ENCODE measurements around the gene PRR36. TPM values are rescaled to one million over a fixed set of nuclear protein-coding genes. Genes with fewer than 3 reads are reported as not detected.

The PRR36 gene
- total and polyA plus RNA-seq, 10 donors: 0.02 to 0.43 (median 0.09) TPM; not detected in 3

GRCh38 chr19:7877249-7877836 is 3.2 kb upstream of the PRR36 start:
- WGBS, 5 donors: 88 to 93% (median 92%) methylated on average over 6 of the region's 6 CpGs
- Histone ChIP-seq H3K36me3 (no peaks in the 10 kb centered on the region), H3K27me3 (replicated peaks in 1 of 7) (peaks cover 2 to 48% (median 31%) of the 10 kb centered on the region in 7 donors), H3K27ac (no peak overlapping the region), H3K9me3 (peaks cover 0 to 4% (median 0%) of the 10 kb centered on the region in 8 donors), H3K4me3 (no peak overlapping the region), H3K4me1 (peaks cover 2 to 28% (median 21%) of the 10 kb centered on the region in 6 donors)
- intact Hi-C loops (cut with DNase I; ENCODE audit: low total_unique reads): no loop called here
- TF ChIP-seq POLR2AphosphoS5 (IDR thresholded peaks at IDR 0.05): no peak
- no peak for TF ChIP-seq CTCF (IDR thresholded peaks at IDR 0.05 in 8 of 11, conservative IDR thresholded peaks at IDR 0.05 in 3 of 11)
- no peak for TF ChIP-seq POLR2A (IDR thresholded peaks at IDR 0.05)
- no peak for DNase-seq

GRCh38 chr19:7874897-7875273 is 695 bp upstream of the PRR36 start:
- H3K27ac ChIP-seq: no peak overlapping the region
- no peaks in the 10 kb centered on the region for H3K36me3 ChIP-seq
- DNase-seq: no peak
- peaks cover 2 to 62% (median 38%) of the 10 kb centered on the region in 7 donors for H3K27me3 ChIP-seq (replicated peaks in 1 of 7)
- 23 to 43% (median 30%) methylated on average over 10 to 12 of the region's 12 CpGs for WGBS, 5 donors
- H3K4me1 ChIP-seq: peaks cover 2 to 47% (median 40%) of the 10 kb centered on the region in 6 donors
- H3K4me3 ChIP-seq: peak overlapping the region in 1 of 8 donors; percentile 66
- peaks cover 0 to 3% (median 0%) of the 10 kb centered on the region in 8 donors for H3K9me3 ChIP-seq
- intact Hi-C loops (cut with DNase I; ENCODE audit: low total_unique reads): no loop called here
- no peak for TF ChIP-seq POLR2A (IDR thresholded peaks at IDR 0.05)
- TF ChIP-seq CTCF (IDR thresholded peaks at IDR 0.05 in 8 of 11, conservative IDR thresholded peaks at IDR 0.05 in 3 of 11): no peak
- no peak for TF ChIP-seq POLR2AphosphoS5 (IDR thresholded peaks at IDR 0.05)

DNA sequence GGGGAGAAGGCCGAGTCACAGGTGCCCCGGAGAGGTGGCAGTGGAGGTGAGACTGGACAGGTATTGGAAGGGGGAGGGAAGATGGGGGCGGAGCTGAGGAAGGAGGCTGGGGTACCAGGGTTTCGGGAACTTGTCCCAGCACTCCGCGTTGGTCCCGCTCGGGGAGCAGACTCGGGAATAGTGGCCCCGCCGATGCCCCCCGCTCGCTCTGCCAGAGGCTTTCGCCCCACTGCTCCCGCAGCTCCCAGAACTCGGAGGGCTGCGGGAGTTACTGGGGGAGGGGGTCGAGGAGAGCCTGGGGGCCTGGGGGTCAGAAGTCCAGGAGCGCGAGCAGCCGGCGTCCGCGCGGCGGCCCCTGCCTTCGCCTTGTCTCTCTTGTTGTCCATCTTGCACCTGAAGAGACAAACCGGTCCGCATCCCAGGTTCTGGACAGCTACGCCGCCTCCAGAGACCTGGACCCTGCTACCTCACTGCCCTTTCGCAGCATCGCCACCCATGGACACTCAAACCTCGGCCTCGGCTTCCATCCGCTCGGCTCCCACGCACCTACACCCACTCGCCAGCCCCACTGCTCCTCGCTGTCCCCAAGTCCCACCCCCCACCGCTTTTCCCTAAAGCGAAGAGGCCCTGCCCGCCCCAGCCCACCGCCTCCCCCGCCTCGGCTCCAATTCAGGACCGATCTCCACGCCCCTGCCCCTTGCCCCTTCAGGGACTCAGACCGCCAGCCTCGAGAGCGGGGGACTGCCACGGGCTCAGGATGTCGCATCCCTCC is 700 bp downstream of the PRR36 start:
- WGBS, 5 donors: 17 to 26% (median 18%) methylated on average over 31 to 53 of the region's 53 CpGs
- H3K27me3 ChIP-seq (replicated peaks in 1 of 7): peaks cover 2 to 75% (median 38%) of the 10 kb centered on the region in 7 donors
- DNase-seq: no peak

More for the DNA sequence above, 700 bp downstream of the PRR36 start:
- peaks cover 8 to 61% (median 53%) of the 10 kb centered on the region in 6 donors for H3K4me1 ChIP-seq
- peak overlapping the region in 4 of 8 donors; percentile 22 to 66 (median 31) for H3K4me3 ChIP-seq
- no peak overlapping the region for H3K27ac ChIP-seq
- intact Hi-C loops (cut with DNase I; ENCODE audit: low total_unique reads): no loop called here
- H3K36me3 ChIP-seq: no peaks in the 10 kb centered on the region
- TF ChIP-seq POLR2AphosphoS5 (IDR thresholded peaks at IDR 0.05) (no peak), POLR2A (IDR thresholded peaks at IDR 0.05) (no peak), CTCF (IDR thresholded peaks at IDR 0.05 in 8 of 11, conservative IDR thresholded peaks at IDR 0.05 in 3 of 11) (no peak)
- peaks cover 0 to 3% (median 0%) of the 10 kb centered on the region in 8 donors for H3K9me3 ChIP-seq
